ENCODE results near the gene C10orf105. TPM values are rescaled to one million over a fixed set of nuclear protein-coding genes. Genes with fewer than 3 reads are reported as not detected.

Gene C10orf105
- polyA plus RNA-seq, 1 of the 3 experiments (the other 2 are of a cell fraction): not detected

- H3K36me3 ChIP-seq (replicated peaks in 1 of 2; ENCODE audit: control insufficient read depth in 1 of 2, insufficient read depth in 2 of 2, low read length in 1 of 2): no peaks in the 10 kb centered on the region
- no peaks in the 10 kb centered on the region for H3K9me2 ChIP-seq
- no peak overlapping the region for H3K9ac ChIP-seq
- no peak overlapping the region for H3K4me3 ChIP-seq (ENCODE audit: low read depth in 2 of 2, low read length in 1 of 2)
- peaks cover 0 to 46% of the 10 kb centered on the region in 2 experiments; a peak in 1 of 4 replicates for H3K4me1 ChIP-seq (ENCODE audit: control insufficient read depth in 1 of 2, insufficient read depth in 2 of 2, low read depth in 1 of 2, low read length in 1 of 2)
- peak; percentile 79 for DNase-seq
- no peaks in the 10 kb centered on the region for H3K9me3 ChIP-seq
- no peaks in the 10 kb centered on the region for H3K79me2 ChIP-seq (ENCODE audit: insufficient read depth)
- no peak overlapping the region for H2AFZ ChIP-seq (ENCODE audit: low read depth)
- H3K27me3 ChIP-seq (ENCODE audit: insufficient read depth): no peaks in the 10 kb centered on the region; the same call in 1 of the 2 replicates
- CTCF ChIA-PET: interaction anchor here (1.1 to 6.4 kb wide), 10 partner anchors 14 to 167 kb away, joined by 3 to 31 read pairs (median 4); no protein-coding TSS in a partner anchor
- no peaks in the 10 kb centered on the region for H3F3A ChIP-seq (replicated peaks; ENCODE audit: insufficient read depth)
- H3K27ac ChIP-seq (ENCODE audit: low read depth in 2 of 2, low read length in 1 of 2): peak overlapping the region in 1 of 2 experiments; percentile 91; a peak in 2 of 4 replicates
- H3K4me2 ChIP-seq: no peak overlapping the region
- POLR2A ChIA-PET: interaction anchor here (2.1 kb wide), 1 partner anchor 44 kb away, joined by 10 read pairs; the partner anchor contains the start of gene VSIR
- TF ChIP-seq SIN3A (IDR thresholded peaks at IDR 0.05; ENCODE audit: borderline replicate concordance, low read depth, low read length): no peak
- no peak for TF ChIP-seq CTCF (IDR thresholded peaks at IDR 0.05)
- peak; percentile 24; the same call in 1 of the 2 replicates for TF ChIP-seq RCOR1 (IDR thresholded peaks at IDR 0.05; ENCODE audit: low read length)
- no peak for TF ChIP-seq ELF1 (IDR thresholded peaks at IDR 0.05)
- 0 out of 4 replicates have a peak, but pooled peaks of 1 of the 2 experiments have one; percentile 28 for TF ChIP-seq EP300 (IDR thresholded peaks at IDR 0.05; ENCODE audit: borderline replicate concordance in 1 of 2, low read depth in 1 of 2, low read length in 1 of 2)
- no peaks in the 10 kb centered on the region for H4K20me1 ChIP-seq (ENCODE audit: insufficient read depth)
- 61% methylated on average over 8 of the region's 10 CpGs for WGBS (ENCODE audit: low lambda C conversion rate)
Observed at GRCh38 chr10:71729161-71729636, 9.6 kb upstream of the C10orf105 start.

GRCh38 chr10:71727738-71728737 lies 8.5 kb upstream of the C10orf105 start:
- H3K4me3 ChIP-seq (ENCODE audit: low read depth in 2 of 2, low read length in 1 of 2): no peak overlapping the region
- no peaks in the 10 kb centered on the region for H3K9me2 ChIP-seq
- TF ChIP-seq EP300 (IDR thresholded peaks at IDR 0.05; ENCODE audit: borderline replicate concordance in 1 of 2, low read depth in 1 of 2, low read length in 1 of 2) (peak in 1 of 2 experiments; percentile 39; a peak in 1 of 4 replicates), CHD2 (IDR thresholded peaks at IDR 0.05; ENCODE audit: low read length, partially characterized antibody) (peak; percentile 68), ZBTB33 (IDR thresholded peaks at IDR 0.05; ENCODE audit: borderline replicate concordance, low read depth) (no peak), GATA2 (CRISPR knock-in tag; IDR thresholded peaks at IDR 0.05) (no peak), MXI1 (IDR thresholded peaks at IDR 0.05; ENCODE audit: low read depth, low read length) (peak; percentile 74; the same call in 1 of the 2 replicates)
- H3K4me2 ChIP-seq: no peak overlapping the region
- peak overlapping the region in 1 of 2 experiments; percentile 91; a peak in 2 of 4 replicates for H3K27ac ChIP-seq (ENCODE audit: low read depth in 2 of 2, low read length in 1 of 2)
- POLR2A ChIA-PET: interaction anchor here (2.1 kb wide), 1 partner anchor 45 kb away, joined by 10 read pairs; the partner anchor contains the start of gene VSIR
- H3K79me2 ChIP-seq (ENCODE audit: insufficient read depth): no peaks in the 10 kb centered on the region
- no peaks in the 10 kb centered on the region for H3K36me3 ChIP-seq (replicated peaks in 1 of 2; ENCODE audit: control insufficient read depth in 1 of 2, insufficient read depth in 2 of 2, low read length in 1 of 2)
- H3K4me1 ChIP-seq (ENCODE audit: control insufficient read depth in 1 of 2, insufficient read depth in 2 of 2, low read depth in 1 of 2, low read length in 1 of 2): peaks cover 0 to 46% of the 10 kb centered on the region in 2 experiments; a peak in 1 of 4 replicates
- 34% methylated on average over 7 of the region's 8 CpGs for WGBS (ENCODE audit: low lambda C conversion rate)
- no peaks in the 10 kb centered on the region for H4K20me1 ChIP-seq (ENCODE audit: insufficient read depth)
- H3K9me3 ChIP-seq: no peaks in the 10 kb centered on the region
- CTCF ChIA-PET: interaction anchor here (0.7 to 6.4 kb wide), 15 partner anchors 11 to 331 kb away, joined by 3 to 31 read pairs (median 3); partner anchors contain the start of genes CDH23 and VSIR
- no peak overlapping the region for H3K9ac ChIP-seq
- no peaks in the 10 kb centered on the region; the same call in 1 of the 2 replicates for H3K27me3 ChIP-seq (ENCODE audit: insufficient read depth)
- no peak overlapping the region for H2AFZ ChIP-seq (ENCODE audit: low read depth)
- DNase-seq: peak; percentile 87
- no peaks in the 10 kb centered on the region for H3F3A ChIP-seq (replicated peaks; ENCODE audit: insufficient read depth)
